NCI-H187 treated with DMSO at 0.1 percent for 48 hours (cell line): Measurements from ENCODE around the gene ABCC8.

Source experiments
- DNase-seq: peaks from one replicate; lab custom pipeline; 2025; lab: John Stamatoyannopoulos, UW

Gene ABCC8

DNA sequence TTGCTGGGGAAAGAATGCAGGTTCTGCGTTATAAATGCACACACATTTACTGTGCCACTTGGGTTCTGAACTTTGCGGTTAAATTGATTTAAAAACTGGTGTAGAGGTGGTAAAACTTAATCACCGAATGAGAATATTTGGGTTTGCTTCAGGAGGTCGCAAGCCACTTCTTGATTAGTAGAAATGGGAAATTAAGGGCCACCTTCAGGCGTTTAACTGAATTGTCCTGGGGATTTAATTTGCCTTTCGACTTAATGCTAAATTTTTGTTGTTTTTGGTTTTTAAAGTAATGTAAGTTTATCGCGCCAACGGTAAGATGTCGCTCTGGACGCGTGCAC, 125.5 kb downstream of the ABCC8 start:
- no peak for DNase-seq

DNA sequence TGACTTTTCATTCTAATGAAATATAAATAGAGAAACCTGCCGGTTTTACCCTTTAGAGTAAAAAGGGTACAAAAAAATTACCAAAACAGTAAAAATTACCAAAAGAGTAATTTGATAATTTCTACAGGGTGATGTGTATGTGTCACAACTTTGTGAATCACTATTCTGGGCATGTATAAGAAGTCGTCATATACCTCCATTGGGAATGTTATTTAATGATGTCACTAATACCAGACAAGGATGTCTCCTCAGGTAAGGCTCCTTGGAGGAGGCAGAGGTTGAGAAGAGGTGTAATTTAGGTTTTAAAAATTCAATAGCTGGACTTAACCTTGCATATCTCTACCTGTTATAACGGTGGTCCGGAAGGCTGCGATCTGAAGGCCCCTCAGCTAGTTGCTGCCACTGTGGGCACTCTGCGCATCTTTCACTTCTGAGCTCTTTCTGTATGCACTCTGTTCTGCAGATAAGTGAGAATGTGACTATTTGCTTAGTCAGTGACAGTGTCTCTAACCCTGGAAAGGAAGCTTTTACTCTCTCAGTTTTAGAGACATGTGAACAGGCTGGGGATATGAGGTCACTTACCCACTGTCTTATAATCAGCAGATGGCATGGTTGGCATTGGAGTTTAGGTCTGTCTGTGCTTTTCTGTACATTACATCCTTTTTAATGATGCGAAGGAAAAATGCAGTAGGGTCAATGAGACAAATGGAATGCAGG, 126.0 kb downstream of the ABCC8 start:
- DNase-seq: no peak

DNA sequence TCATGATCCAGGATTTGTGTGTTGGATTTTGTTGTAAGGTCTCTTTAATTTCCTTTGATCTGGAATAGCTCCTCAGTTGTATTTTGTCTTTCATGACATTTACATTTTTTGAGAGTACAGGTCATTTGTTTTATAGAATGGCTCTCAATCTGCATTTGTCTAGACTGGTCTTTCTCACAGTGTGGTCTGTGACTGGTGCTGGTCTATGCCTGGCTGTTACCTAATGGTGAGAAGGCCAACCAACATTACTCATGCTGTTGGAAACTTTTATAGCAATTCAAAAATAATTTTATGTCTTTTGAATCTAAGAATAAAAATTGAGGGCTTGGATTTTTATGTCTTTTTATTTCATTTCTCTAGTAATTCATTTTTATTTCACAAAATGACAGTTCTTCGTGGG, 129.0 kb downstream of the ABCC8 start:
- no peak for DNase-seq

DNA sequence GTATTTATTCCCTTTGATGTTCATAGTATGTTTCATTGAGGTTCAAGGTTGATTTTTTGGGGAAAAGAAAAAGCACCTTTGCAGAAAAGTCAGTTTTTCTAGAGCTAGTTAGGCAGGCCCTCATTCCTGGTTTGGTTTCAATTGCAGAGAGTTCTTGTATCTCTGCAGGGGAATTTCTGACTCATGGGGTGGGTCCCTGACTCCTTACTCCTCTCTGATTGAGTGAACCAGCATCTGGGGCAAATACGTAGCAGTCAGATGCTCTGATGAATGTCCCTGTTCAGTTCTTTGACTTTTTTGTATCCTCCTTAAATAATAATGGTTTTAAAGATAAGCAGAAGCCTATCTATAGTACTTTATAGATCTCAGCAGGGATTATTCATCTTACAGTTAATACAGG, 132.7 kb downstream of the ABCC8 start:
- no peak for DNase-seq

DNA sequence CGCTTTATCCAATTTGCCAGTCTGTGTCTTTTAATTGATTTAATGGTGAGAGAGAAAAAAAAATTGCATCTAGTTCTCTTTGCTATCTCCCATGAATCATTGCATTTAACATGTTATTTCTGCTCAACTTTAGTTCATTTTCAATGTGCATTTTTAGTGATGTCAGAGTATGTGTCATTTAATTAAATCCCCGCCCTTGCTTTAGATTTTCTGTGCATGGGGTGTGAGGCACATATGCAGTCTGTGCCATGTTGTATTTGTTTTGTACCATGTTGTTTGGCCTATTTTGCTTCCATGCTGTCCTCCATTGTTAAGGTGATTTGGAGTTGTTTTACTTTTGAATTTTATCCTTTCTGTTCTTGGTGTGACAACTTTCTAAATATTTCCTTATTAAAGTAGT, 133.4 kb downstream of the ABCC8 start:
- no peak for DNase-seq
